ENCODE results near the gene FAM170B.

DNA sequence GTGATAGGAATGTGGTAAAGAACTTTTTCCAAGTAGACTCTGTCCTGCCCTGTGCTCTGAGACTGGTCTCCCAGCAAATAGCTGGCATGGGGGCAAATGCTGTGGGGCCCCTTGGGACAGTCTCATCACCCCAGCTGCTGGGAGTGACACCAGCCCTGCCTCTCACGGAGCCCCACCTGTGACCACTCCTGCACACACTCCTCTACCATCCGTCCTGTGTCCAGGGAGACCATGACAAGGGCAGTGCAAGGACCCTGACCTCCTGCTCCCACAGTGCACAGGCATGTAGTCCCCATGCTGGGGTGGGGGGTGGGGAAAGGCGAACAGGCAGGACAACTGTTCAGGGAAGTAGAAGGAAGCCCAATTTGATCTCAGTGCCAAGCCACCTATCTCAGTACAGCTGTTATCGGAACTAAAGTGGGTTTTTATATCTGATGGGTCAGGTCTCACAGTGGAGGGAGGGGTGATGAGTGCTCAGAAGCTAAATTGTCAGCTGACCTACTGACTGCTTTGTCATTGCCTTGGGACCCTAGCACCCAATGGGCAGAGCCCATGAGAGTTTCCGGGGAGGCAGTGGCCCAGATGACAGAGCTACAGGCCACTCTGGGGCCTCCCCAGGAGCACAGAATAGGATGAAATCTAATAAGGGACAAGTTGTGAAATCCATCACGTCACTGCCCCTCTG lies 43.0 kb downstream of the FAM170B start:
- TF ChIP-seq, protein P1, sequence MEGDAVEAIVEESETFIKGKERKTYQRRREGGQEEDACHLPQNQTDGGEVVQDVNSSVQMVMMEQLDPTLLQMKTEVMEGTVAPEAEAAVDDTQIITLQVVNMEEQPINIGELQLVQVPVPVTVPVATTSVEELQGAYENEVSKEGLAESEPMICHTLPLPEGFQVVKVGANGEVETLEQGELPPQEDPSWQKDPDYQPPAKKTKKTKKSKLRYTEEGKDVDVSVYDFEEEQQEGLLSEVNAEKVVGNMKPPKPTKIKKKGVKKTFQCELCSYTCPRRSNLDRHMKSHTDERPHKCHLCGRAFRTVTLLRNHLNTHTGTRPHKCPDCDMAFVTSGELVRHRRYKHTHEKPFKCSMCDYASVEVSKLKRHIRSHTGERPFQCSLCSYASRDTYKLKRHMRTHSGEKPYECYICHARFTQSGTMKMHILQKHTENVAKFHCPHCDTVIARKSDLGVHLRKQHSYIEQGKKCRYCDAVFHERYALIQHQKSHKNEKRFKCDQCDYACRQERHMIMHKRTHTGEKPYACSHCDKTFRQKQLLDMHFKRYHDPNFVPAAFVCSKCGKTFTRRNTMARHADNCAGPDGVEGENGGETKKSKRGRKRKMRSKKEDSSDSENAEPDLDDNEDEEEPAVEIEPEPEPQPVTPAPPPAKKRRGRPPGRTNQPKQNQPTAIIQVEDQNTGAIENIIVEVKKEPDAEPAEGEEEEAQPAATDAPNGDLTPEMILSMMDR (conservative IDR thresholded peaks at IDR 0.05) = no peak
- no peak for TF ChIP-seq ZFX (IDR thresholded peaks at IDR 0.05)

Data from C4-2B (cell line).